Naive B cell (primary cell): ENCODE results near the gene MC5R. TPM values are rescaled to one million over a fixed set of nuclear protein-coding genes. Genes with fewer than 3 reads are reported as not detected.

ENCODE experiments used
- ATAC-seq, 2 donors: fragments of 150-1000 bp; cut with Tn5 transposase; 2 replicates each; pipeline ENCODE4 v1.10.0; 2021; ENCODE audit warnings: low read depth in 2 of 2, mild to moderate bottlenecking in 2 of 2, moderate library complexity in 2 of 2
- DNase-seq: peaks from one replicate; pipeline ENCODE4 v3.0.0; 2022
- H3K27ac Mint-ChIP-seq, 6 donors: one replicate each; pipeline ENCODE4 v1.8.0; 2020 to 2022; ENCODE audit warnings: mild to moderate bottlenecking in 6 of 6, mixed read lengths in 6 of 6, moderate library complexity in 5 of 6, inconsistent platforms in 2 of 6
- H3K27me3 Mint-ChIP-seq, 3 donors: one replicate each; pipeline ENCODE4 v1.8.0; 2021 to 2022; ENCODE audit warnings: mixed read lengths in 3 of 3, mild to moderate bottlenecking in 1 of 3
- H3K36me3 Mint-ChIP-seq, 2 donors: one replicate each; pipeline ENCODE4 v1.8.0; 2020 to 2022; ENCODE audit warnings: mixed read lengths in 2 of 2, inconsistent platforms in 1 of 2, mild to moderate bottlenecking in 1 of 2
- H3K4me1 Mint-ChIP-seq, 3 donors: one replicate each; pipeline ENCODE4 v1.8.0; 2020 to 2022; ENCODE audit warnings: mixed read lengths in 3 of 3, inconsistent platforms in 1 of 3, mild to moderate bottlenecking in 1 of 3, moderate library complexity in 1 of 3
- H3K4me3 Mint-ChIP-seq, 8 donors: one replicate each; pipeline ENCODE4 v1.8.0; 2020 to 2022; ENCODE audit warnings: mild to moderate bottlenecking in 8 of 8, mixed read lengths in 8 of 8, moderate library complexity in 8 of 8, inconsistent platforms in 2 of 8
- H3K9me3 Mint-ChIP-seq, 7 donors: one replicate each; pipeline ENCODE4 v1.8.0; 2020 to 2022; ENCODE audit warnings: mixed read lengths in 7 of 7, mild to moderate bottlenecking in 5 of 7, inconsistent platforms in 2 of 7, moderate library complexity in 1 of 7
- polyA plus RNA-seq, 6 donors: library from polyadenylated mRNA; unstranded; fragments of 300-500 nt; fragmentation: Illumina TruSeq; gene quantifications; one replicate each; pipeline ENCODE4 v1.2.3, GENCODE V29; 2021; ENCODE audit warnings: low read depth in 6 of 6

Gene MC5R
- not detected for polyA plus RNA-seq

GRCh38 chr18:13823707-13824395, at the start of gene MC5R:
MC5R (plus strand) TSS chr18:13824149; CDS start chr18:13825766, 1,617 bp downstream.
- DNase-seq (peak; percentile 60), ATAC-seq (peak; percentile 88)
- Mint-ChIP-seq H3K36me3 (peaks cover 0 to 5% of the 10 kb centered on the region in 2 donors), H3K9me3 (peaks cover 0 to 5% (median 0%) of the 10 kb centered on the region in 7 donors), H3K4me3 (peak within 1 kb of the TSS in 7 of 8 donors; percentile 35 to 78 (median 61)), H3K4me1 (peaks cover 0 to 10% (median 4%) of the 10 kb centered on the region in 3 donors), H3K27me3 (peaks cover 21 to 47% (median 44%) of the 10 kb centered on the region in 3 donors), H3K27ac (peak within 1 kb of the TSS in 4 of 6 donors; percentile 37 to 92 (median 64))

GRCh38 chr18:13775058-13775457, 48.9 kb upstream of the MC5R start:
- H3K27me3 Mint-ChIP-seq: peaks cover 11 to 13% (median 12%) of the 10 kb centered on the region in 3 donors
- no peaks in the 10 kb centered on the region for H3K4me1 Mint-ChIP-seq
- H3K27ac Mint-ChIP-seq: no peak overlapping the region
- H3K9me3 Mint-ChIP-seq: peaks cover 4 to 20% (median 9%) of the 10 kb centered on the region in 7 donors
- no peak for DNase-seq
- no peak for ATAC-seq
- H3K4me3 Mint-ChIP-seq: no peak overlapping the region
- no peaks in the 10 kb centered on the region for H3K36me3 Mint-ChIP-seq

GRCh38 chr18:13791181-13791580, 32.8 kb upstream of the MC5R start:
- H3K4me3 Mint-ChIP-seq: no peak overlapping the region
- DNase-seq: no peak
- no peaks in the 10 kb centered on the region for H3K4me1 Mint-ChIP-seq
- ATAC-seq: no peak
- H3K27me3 Mint-ChIP-seq: peaks cover 7 to 22% (median 13%) of the 10 kb centered on the region in 3 donors
- H3K9me3 Mint-ChIP-seq: peaks cover 0 to 13% (median 8%) of the 10 kb centered on the region in 7 donors
- H3K36me3 Mint-ChIP-seq: no peaks in the 10 kb centered on the region
- no peak overlapping the region for H3K27ac Mint-ChIP-seq

- no peak for ATAC-seq
- Mint-ChIP-seq H3K27me3 (peaks cover 17 to 43% (median 30%) of the 10 kb centered on the region in 3 donors), H3K36me3 (no peaks in the 10 kb centered on the region), H3K4me1 (no peaks in the 10 kb centered on the region), H3K4me3 (no peak overlapping the region), H3K9me3 (peaks cover 0 to 4% (median 0%) of the 10 kb centered on the region in 7 donors), H3K27ac (no peak overlapping the region)
- DNase-seq: no peak
Measured at GRCh38 chr18:13793819-13794218, 30.1 kb upstream of the MC5R start.

GRCh38 chr18:13796515-13796914, 27.4 kb upstream of the MC5R start:
- Mint-ChIP-seq H3K27me3 (peaks cover 13 to 49% (median 48%) of the 10 kb centered on the region in 3 donors), H3K4me3 (no peak overlapping the region), H3K4me1 (peaks cover 5 to 7% (median 5%) of the 10 kb centered on the region in 3 donors), H3K27ac (no peak overlapping the region), H3K9me3 (peaks cover 0 to 4% (median 0%) of the 10 kb centered on the region in 7 donors), H3K36me3 (no peaks in the 10 kb centered on the region)
- ATAC-seq (no peak), DNase-seq (no peak)

- peaks cover 0 to 4% (median 0%) of the 10 kb centered on the region in 7 donors for H3K9me3 Mint-ChIP-seq
- no peak for DNase-seq
- no peak overlapping the region for H3K27ac Mint-ChIP-seq
- no peaks in the 10 kb centered on the region for H3K36me3 Mint-ChIP-seq
- no peak for ATAC-seq
- H3K4me1 Mint-ChIP-seq: peaks cover 5 to 8% (median 6%) of the 10 kb centered on the region in 3 donors
- H3K27me3 Mint-ChIP-seq: peaks cover 16 to 52% (median 50%) of the 10 kb centered on the region in 3 donors
- H3K4me3 Mint-ChIP-seq: no peak overlapping the region
Measured at GRCh38 chr18:13797157-13797611, 26.8 kb upstream of the MC5R start.

GRCh38 chr18:13799396-13799795, 24.6 kb upstream of the MC5R start:
- Mint-ChIP-seq H3K27ac (peak overlapping the region in 1 of 6 donors; percentile 13), H3K36me3 (no peaks in the 10 kb centered on the region), H3K27me3 (peaks cover 21 to 69% (median 68%) of the 10 kb centered on the region in 3 donors), H3K4me1 (peaks cover 5 to 8% (median 6%) of the 10 kb centered on the region in 3 donors), H3K4me3 (no peak overlapping the region), H3K9me3 (peaks cover 0 to 4% (median 0%) of the 10 kb centered on the region in 7 donors)
- no peak for DNase-seq
- no peak for ATAC-seq

GRCh38 chr18:13800505-13801259, 23.3 kb upstream of the MC5R start:
- ATAC-seq: peak in 1 of 2 donors; percentile 39
- peaks cover 21 to 81% (median 81%) of the 10 kb centered on the region in 3 donors for H3K27me3 Mint-ChIP-seq
- H3K27ac Mint-ChIP-seq: peak overlapping the region in 1 of 6 donors; percentile 16
- peaks cover 0 to 5% of the 10 kb centered on the region in 2 donors for H3K36me3 Mint-ChIP-seq
- peak overlapping the region in 4 of 8 donors; percentile 5 to 72 (median 56) for H3K4me3 Mint-ChIP-seq
- H3K9me3 Mint-ChIP-seq: peaks cover 0 to 4% (median 2%) of the 10 kb centered on the region in 7 donors
- DNase-seq: no peak
- peaks cover 5 to 8% (median 6%) of the 10 kb centered on the region in 3 donors for H3K4me1 Mint-ChIP-seq

- H3K4me1 Mint-ChIP-seq: peaks cover 5 to 8% (median 6%) of the 10 kb centered on the region in 3 donors
- H3K27ac Mint-ChIP-seq: peak overlapping the region in 1 of 6 donors; percentile 16
- ATAC-seq (peak in 1 of 2 donors; percentile 28), DNase-seq (no peak)
- peaks cover 0 to 5% of the 10 kb centered on the region in 2 donors for H3K36me3 Mint-ChIP-seq
- H3K27me3 Mint-ChIP-seq: peaks cover 25 to 87% (median 81%) of the 10 kb centered on the region in 3 donors
- peaks cover 0 to 4% (median 2%) of the 10 kb centered on the region in 7 donors for H3K9me3 Mint-ChIP-seq
- peak overlapping the region in 4 of 8 donors; percentile 5 to 72 (median 56) for H3K4me3 Mint-ChIP-seq
Measured at GRCh38 chr18:13801260-13801601, 22.7 kb upstream of the MC5R start.

GRCh38 chr18:13804305-13804704, 19.6 kb upstream of the MC5R start:
- H3K36me3 Mint-ChIP-seq: peaks cover 0 to 5% of the 10 kb centered on the region in 2 donors
- ATAC-seq (no peak), DNase-seq (no peak)
- peaks cover 5 to 8% (median 6%) of the 10 kb centered on the region in 3 donors for H3K4me1 Mint-ChIP-seq
- no peak overlapping the region for H3K27ac Mint-ChIP-seq
- H3K9me3 Mint-ChIP-seq: peaks cover 0 to 4% (median 0%) of the 10 kb centered on the region in 7 donors
- H3K4me3 Mint-ChIP-seq: no peak overlapping the region
- peaks cover 29 to 66% (median 63%) of the 10 kb centered on the region in 3 donors for H3K27me3 Mint-ChIP-seq

GRCh38 chr18:13808294-13809042, 15.5 kb upstream of the MC5R start:
- H3K36me3 Mint-ChIP-seq: peaks cover 0 to 5% of the 10 kb centered on the region in 2 donors
- H3K4me3 Mint-ChIP-seq: no peak overlapping the region
- no peak overlapping the region for H3K27ac Mint-ChIP-seq
- ATAC-seq (no peak), DNase-seq (no peak)
- H3K9me3 Mint-ChIP-seq: peaks cover 0 to 4% (median 0%) of the 10 kb centered on the region in 7 donors
- H3K4me1 Mint-ChIP-seq: no peaks in the 10 kb centered on the region
- peaks cover 20 to 45% (median 40%) of the 10 kb centered on the region in 3 donors for H3K27me3 Mint-ChIP-seq

GRCh38 chr18:13809043-13809430, 14.9 kb upstream of the MC5R start:
- H3K27ac Mint-ChIP-seq: no peak overlapping the region
- no peak for ATAC-seq
- no peaks in the 10 kb centered on the region for H3K4me1 Mint-ChIP-seq

More at GRCh38 chr18:13809043-13809430, 14.9 kb upstream of the MC5R start:
- Mint-ChIP-seq H3K4me3 (no peak overlapping the region), H3K36me3 (peaks cover 0 to 5% of the 10 kb centered on the region in 2 donors), H3K9me3 (peaks cover 0 to 4% (median 0%) of the 10 kb centered on the region in 7 donors), H3K27me3 (peaks cover 18 to 41% (median 37%) of the 10 kb centered on the region in 3 donors)
- DNase-seq: no peak
